Subcutaneous adipose tissue (tissue), 4 donors: ENCODE measurements around the gene SHC1. TPM values are rescaled to one million over a fixed set of nuclear protein-coding genes. Genes with fewer than 3 reads are reported as not detected.

Source experiments
- CTCF ChIP-seq: fragments of 450-650 bp; IDR thresholded peaks from one replicate; pipeline ENCODE4 v1.5.1; 2016; ENCODE audit warnings: low read depth, mild to moderate bottlenecking, control low read depth, antibody characterized with exemption, moderate library complexity
- total RNA-seq, 4 donors: library from RNA; depleted of rRNA; stranded (reverse); fragments of >200 nt; gene quantifications; one replicate each; pipeline ENCODE4 v1.1.0, GENCODE V29; 2016

SHC1 gene
- total RNA-seq, 4 donors from 2014 or later, result 87.1 to 171 (median 102) TPM

GRCh38 chr1:154955718-154956543 is 14.6 kb downstream of the SHC1 start, which contains the start of gene PBXIP1:
PBXIP1 (minus strand) TSS chr1:154956099; CDS start chr1:154953721, 2,378 bp downstream.
- no peak for TF ChIP-seq CTCF

- TF ChIP-seq CTCF, result no peak
Observed at GRCh38 chr1:154955039-154955717, 15.4 kb downstream of the SHC1 start.

GRCh38 chr1:154954541-154954940 is 16.0 kb downstream of the SHC1 start:
- no peak for TF ChIP-seq CTCF

- no peak for TF ChIP-seq CTCF
Observed at GRCh38 chr1:154953611-154954038, 16.9 kb downstream of the SHC1 start.

GRCh38 chr1:154952664-154953063 is 17.9 kb downstream of the SHC1 start:
- TF ChIP-seq CTCF, result no peak

- no peak for TF ChIP-seq CTCF
Observed at GRCh38 chr1:154951901-154952657, 18.5 kb downstream of the SHC1 start.

- no peak for TF ChIP-seq CTCF
Observed at GRCh38 chr1:154948079-154948478, 22.5 kb downstream of the SHC1 start.
